ENCODE measurements around the gene URAD. TPM values are rescaled to one million over a fixed set of nuclear protein-coding genes. Genes with fewer than 3 reads are reported as not detected.

Gene URAD
- total RNA-seq, 6 donors from 2014 or later, result 0.27 TPM; not detected in 5

DNA sequence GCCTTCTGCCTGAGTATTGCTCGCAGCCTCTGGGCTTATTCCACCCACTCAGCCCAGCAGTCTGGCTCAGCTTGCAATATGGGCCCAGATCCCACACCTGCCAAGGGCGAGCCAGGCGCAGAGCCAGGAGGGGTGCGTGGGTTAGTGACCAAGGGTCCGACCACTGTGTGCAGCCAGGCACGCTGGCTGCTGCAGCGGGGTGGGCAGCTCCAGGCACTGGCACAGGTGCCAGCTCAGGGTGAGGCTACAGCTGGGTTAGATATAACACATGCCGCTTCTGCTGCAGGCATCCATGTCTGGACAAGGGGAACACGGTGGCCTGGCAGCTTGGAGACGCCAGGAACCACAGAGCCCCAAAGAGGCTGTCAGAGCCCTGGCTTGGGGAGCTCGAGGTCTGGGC lies 12.6 kb upstream of the URAD start:
- TF ChIP-seq, protein P1, sequence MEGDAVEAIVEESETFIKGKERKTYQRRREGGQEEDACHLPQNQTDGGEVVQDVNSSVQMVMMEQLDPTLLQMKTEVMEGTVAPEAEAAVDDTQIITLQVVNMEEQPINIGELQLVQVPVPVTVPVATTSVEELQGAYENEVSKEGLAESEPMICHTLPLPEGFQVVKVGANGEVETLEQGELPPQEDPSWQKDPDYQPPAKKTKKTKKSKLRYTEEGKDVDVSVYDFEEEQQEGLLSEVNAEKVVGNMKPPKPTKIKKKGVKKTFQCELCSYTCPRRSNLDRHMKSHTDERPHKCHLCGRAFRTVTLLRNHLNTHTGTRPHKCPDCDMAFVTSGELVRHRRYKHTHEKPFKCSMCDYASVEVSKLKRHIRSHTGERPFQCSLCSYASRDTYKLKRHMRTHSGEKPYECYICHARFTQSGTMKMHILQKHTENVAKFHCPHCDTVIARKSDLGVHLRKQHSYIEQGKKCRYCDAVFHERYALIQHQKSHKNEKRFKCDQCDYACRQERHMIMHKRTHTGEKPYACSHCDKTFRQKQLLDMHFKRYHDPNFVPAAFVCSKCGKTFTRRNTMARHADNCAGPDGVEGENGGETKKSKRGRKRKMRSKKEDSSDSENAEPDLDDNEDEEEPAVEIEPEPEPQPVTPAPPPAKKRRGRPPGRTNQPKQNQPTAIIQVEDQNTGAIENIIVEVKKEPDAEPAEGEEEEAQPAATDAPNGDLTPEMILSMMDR (IDR thresholded peaks at IDR 0.05), result no peak
- TF ChIP-seq EP300 (IDR thresholded peaks at IDR 0.05) (no peak), POLR2A (IDR thresholded peaks at IDR 0.05) (no peak), POLR2AphosphoS5 (IDR thresholded peaks at IDR 0.05) (no peak)
- peak in 1 of 2 donors; percentile 77 for DNase-seq
- H3K27ac ChIP-seq, result no peak overlapping the region
- WGBS, 2 donors, result 86 to 89% methylated on average over 10 to 11 of the region's 11 CpGs
- peak in 1 of 2 donors; percentile 50 for ATAC-seq (ENCODE audit: low FRiP score in 2 of 2)
- H3K9me3 ChIP-seq, result no peaks in the 10 kb centered on the region
- H3K36me3 ChIP-seq, result no peaks in the 10 kb centered on the region
- H3K4me3 ChIP-seq, result no peak overlapping the region
- H3K27me3 ChIP-seq, result no peaks in the 10 kb centered on the region
- H3K4me1 ChIP-seq, result no peaks in the 10 kb centered on the region

DNA sequence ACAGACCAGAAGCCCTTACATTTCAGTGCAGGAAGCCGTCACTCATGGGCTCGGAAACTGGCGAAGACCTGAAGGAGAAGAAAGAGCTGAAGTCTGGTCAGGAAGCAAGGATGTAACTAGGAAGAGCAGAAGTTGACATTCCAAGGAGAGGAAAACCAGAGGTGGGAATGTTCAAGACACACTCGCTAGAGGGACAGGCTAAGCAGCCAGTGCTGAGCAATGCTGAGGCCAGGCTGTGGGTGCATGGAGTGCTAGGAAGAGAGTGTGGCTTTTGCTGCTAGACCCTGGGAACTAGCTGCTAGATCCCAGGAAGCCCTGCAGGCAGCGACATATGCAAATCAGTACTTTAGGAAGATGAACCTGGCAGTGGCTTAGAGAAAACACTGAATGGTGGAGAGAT lies 12.1 kb upstream of the URAD start:
- no peak for DNase-seq
- H3K27ac ChIP-seq, result no peak overlapping the region
- WGBS, 2 donors, result 31 to 54% methylated on average over 5 of the region's 5 CpGs

DNA sequence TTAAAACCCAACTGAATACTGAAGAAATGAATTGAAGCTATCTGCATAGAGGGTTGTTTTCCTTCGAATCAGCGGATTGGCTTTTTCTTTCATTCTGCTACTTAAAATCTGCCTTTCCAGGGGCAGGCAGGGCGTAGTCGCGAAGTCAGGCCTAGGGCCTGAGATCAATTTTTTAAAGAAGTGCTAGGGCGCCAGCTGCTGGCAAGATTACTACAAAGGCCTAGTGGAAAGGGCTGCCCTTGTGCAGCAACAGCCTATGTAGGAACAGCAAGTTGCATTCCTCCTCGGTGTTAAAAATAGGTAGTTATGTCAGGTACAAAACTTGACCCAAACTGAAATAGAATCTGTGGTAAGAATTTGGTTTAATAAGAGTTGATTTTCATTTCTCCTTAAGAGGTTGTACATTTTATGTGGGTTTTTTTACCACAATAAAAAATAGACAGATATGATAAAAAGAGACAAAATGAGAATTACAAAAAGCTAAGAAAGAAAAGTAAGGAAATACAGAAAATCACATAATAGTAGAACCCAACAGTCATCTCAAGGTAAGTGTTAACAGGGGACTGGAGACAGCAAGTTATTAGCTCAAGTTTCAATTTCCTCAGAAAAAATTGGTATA lies 9.5 kb upstream of the URAD start:
- Histone ChIP-seq H3K36me3 (no peaks in the 10 kb centered on the region), H3K4me3 (no peak overlapping the region), H3K27ac (no peak overlapping the region), H3K27me3 (no peaks in the 10 kb centered on the region), H3K4me1 (no peaks in the 10 kb centered on the region), H3K9me3 (no peaks in the 10 kb centered on the region)
- DNase-seq (no peak), ATAC-seq (ENCODE audit: low FRiP score in 2 of 2) (peak in 1 of 2 donors; percentile 65)
- WGBS, 2 donors, result 64 to 75% methylated on average over 7 of the region's 7 CpGs
- TF ChIP-seq EP300 (IDR thresholded peaks at IDR 0.05) (no peak), POLR2A (IDR thresholded peaks at IDR 0.05) (no peak), POLR2AphosphoS5 (IDR thresholded peaks at IDR 0.05) (no peak)
- TF ChIP-seq, protein P1 (IDR thresholded peaks at IDR 0.05), result peak in 2 of 6 experiments; percentile 5 to 9

More for the DNA sequence above, 12.1 kb upstream of the URAD start:
- Histone ChIP-seq H3K27me3 (no peaks in the 10 kb centered on the region), H3K4me3 (no peak overlapping the region), H3K4me1 (no peaks in the 10 kb centered on the region), H3K36me3 (no peaks in the 10 kb centered on the region), H3K9me3 (no peaks in the 10 kb centered on the region)
- TF ChIP-seq POLR2AphosphoS5 (IDR thresholded peaks at IDR 0.05) (no peak), EP300 (IDR thresholded peaks at IDR 0.05) (no peak)
- TF ChIP-seq, protein P1 (IDR thresholded peaks at IDR 0.05), result no peak
- no peak for ATAC-seq (ENCODE audit: low FRiP score in 2 of 2)

DNA sequence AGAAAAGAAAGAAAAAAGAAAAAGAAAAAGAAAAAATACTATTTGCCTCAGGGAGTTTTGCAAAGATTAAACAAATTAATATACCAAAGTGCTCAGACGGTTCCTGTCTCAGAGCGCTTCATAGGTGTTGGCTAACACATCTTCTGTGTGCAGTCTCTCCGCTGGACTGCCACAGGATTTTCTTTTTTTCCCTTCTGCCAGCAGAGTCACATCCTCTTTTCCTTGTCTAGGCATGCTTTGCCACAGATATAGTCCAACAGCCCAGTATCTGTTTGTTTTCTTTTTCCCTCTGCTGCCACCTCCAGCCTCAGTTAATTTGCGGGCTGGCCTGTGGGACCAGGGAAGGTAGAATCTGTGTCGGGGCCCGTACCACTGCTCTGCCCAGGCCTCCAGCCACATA lies 3.4 kb upstream of the URAD start:
- DNase-seq (no peak), ATAC-seq (ENCODE audit: low FRiP score in 2 of 2) (no peak)
- Histone ChIP-seq H3K4me1 (no peaks in the 10 kb centered on the region), H3K9me3 (no peaks in the 10 kb centered on the region), H3K4me3 (no peak overlapping the region), H3K36me3 (no peaks in the 10 kb centered on the region), H3K27me3 (no peaks in the 10 kb centered on the region), H3K27ac (no peak overlapping the region)
- WGBS, 2 donors, result 65 to 69% methylated on average over 6 of the region's 6 CpGs
- TF ChIP-seq POLR2AphosphoS5 (IDR thresholded peaks at IDR 0.05) (no peak), EP300 (IDR thresholded peaks at IDR 0.05) (no peak), POLR2A (IDR thresholded peaks at IDR 0.05) (no peak)
- TF ChIP-seq, protein P1 (IDR thresholded peaks at IDR 0.05), result no peak

DNA sequence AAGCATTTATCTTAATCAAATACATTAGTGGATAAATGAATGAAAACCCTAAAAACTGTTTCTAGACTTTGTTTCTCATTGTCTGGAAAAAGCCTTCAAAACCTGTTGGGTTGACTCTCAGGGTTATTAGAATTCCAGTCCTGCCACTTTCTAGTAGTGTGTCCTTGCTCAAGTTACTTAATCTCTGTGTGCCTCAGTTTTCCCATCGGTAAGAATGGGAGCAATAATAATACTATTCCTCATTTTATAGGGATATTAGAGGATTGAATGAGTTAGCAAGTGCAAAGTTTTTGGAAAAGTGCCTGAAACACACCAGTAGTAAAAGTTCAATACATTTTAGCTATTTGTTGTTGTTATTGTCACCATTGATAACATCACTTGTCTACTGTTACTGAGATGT lies 2.9 kb downstream of the URAD start:
- peaks cover 0 to 26% (median 3%) of the 10 kb centered on the region in 4 donors for H3K27me3 ChIP-seq
- ATAC-seq (ENCODE audit: low FRiP score in 2 of 2), result no peak
- 84 to 86% methylated on average over 1 of the region's 1 CpG for WGBS, 2 donors
- TF ChIP-seq EP300 (IDR thresholded peaks at IDR 0.05) (no peak), POLR2AphosphoS5 (IDR thresholded peaks at IDR 0.05) (no peak), POLR2A (IDR thresholded peaks at IDR 0.05) (no peak)
- TF ChIP-seq, protein P1 (IDR thresholded peaks at IDR 0.05), result no peak
- no peak overlapping the region for H3K27ac ChIP-seq
- DNase-seq, result no peak
- H3K4me1 ChIP-seq, result peaks cover under 1 to 2% (median under 1%) of the 10 kb centered on the region in 4 donors
- no peaks in the 10 kb centered on the region for H3K36me3 ChIP-seq
- H3K9me3 ChIP-seq, result no peaks in the 10 kb centered on the region
- H3K4me3 ChIP-seq, result no peak overlapping the region

All from upper lobe of left lung (tissue), 6 donors.